K562 (cell line): ENCODE data around the gene ADCY9. TPM values are rescaled to one million over a fixed set of nuclear protein-coding genes. Genes with fewer than 3 reads are reported as not detected.

ENCODE experiments used
- ATAC-seq: fragments of 200-7000 bp; cut with Tn5 transposase; 3 replicates; pipeline ENCODE4 v1.9.1; 2020; ENCODE audit warnings: moderate library complexity
- BruUV-seq: library from RNA; stranded (reverse); fragments of 400-500 nt; replicated peaks from 2 replicates; lab custom pipeline; 2021; lab: Mats Ljungman, UMichigan
- CTCF ChIA-PET: fragments of 300-600 bp; formaldehyde crosslinking; extraction: SDS; loops from one replicate; lab custom pipeline; 2021; ENCODE audit warnings: low intra/inter-chr PET ratio; lab: Yijun Ruan, JAX
- POLR2A ChIA-PET: fragments of 300-600, 350-650 bp; sonication (Branson Sonifier 250); formaldehyde crosslinking; extraction: SDS; loops from one replicate; lab custom pipeline; 2021; ENCODE audit warnings: antibody characterized with exemption, inconsistent platforms; lab: Yijun Ruan, JAX
- DNase-seq, 4 experiments: peaks; one replicate each; pipeline versions ENCODE4 v3.0.0 to v3.0.0-alpha.2; 2011 to 2018; ENCODE audit warnings: low spot score in 3 of 4, mixed read lengths in 3 of 4; ENCODE audit errors: extremely low read depth in 1 of 4
- FAIRE-seq: peaks from 2 replicates; lab custom pipeline; 2011; peaks lifted over from hg19 to GRCh38; lab: Jason Lieb, UNC
- H2AFZ ChIP-seq: 2 replicates; pipeline ENCODE4 v1.6.0; 2011; ENCODE audit warnings: low read depth, low read length, control low read depth, inconsistent platforms
- H3K27ac ChIP-seq: fragments of 200-600 bp; 3 replicates; pipeline ENCODE4 v1.8.0; 2011; ENCODE audit warnings: low read depth, mild to moderate bottlenecking, control low read depth, inconsistent platforms, low read length, moderate library complexity, mixed read lengths; ENCODE audit errors: extremely low read depth
- H3K27me3 ChIP-seq, 2 experiments: fragments of 300-600 bp in 1 of 2; 2 replicates in 1 of 2; 3 replicates in 1 of 2; pipeline versions ENCODE4 v1.6.0 to v1.8.0; 2011; ENCODE audit warnings: inconsistent platforms in 2 of 2, low read length in 2 of 2, mild to moderate bottlenecking in 1 of 2, mixed read lengths in 1 of 2, moderate library complexity in 1 of 2; ENCODE audit not compliant: control insufficient read depth in 2 of 2, insufficient read depth in 2 of 2
- H3K36me3 ChIP-seq: fragments of 300-600 bp; 3 replicates; pipeline ENCODE4 v1.8.0; 2011; ENCODE audit warnings: mild to moderate bottlenecking, low read length, inconsistent platforms; ENCODE audit not compliant: control insufficient read depth, insufficient read depth
- H3K4me1 ChIP-seq, 2 experiments: fragments of 200-600 bp in 1 of 2; replicated peaks in 1 of 2; 2 replicates in 1 of 2; 3 replicates in 1 of 2; pipeline versions ENCODE4 v1.5.1 to v1.8.0; 2011; ENCODE audit warnings: inconsistent platforms in 2 of 2, low read length in 2 of 2, mild to moderate bottlenecking in 1 of 2, mixed read lengths in 1 of 2, moderate library complexity in 1 of 2; ENCODE audit not compliant: control insufficient read depth in 2 of 2, insufficient read depth in 2 of 2
- H3K4me2 ChIP-seq: 2 replicates; pipeline ENCODE4 v1.6.1; 2011; ENCODE audit warnings: low read length, control low read depth, inconsistent platforms, mixed read lengths; ENCODE audit not compliant: insufficient read depth
- H3K4me3 ChIP-seq: fragments of 200-600 bp; sonication (generic), shearing (Covaris generic); 2 replicates; pipeline ENCODE4 v1.5.1; 2016; ENCODE audit warnings: control low read depth, inconsistent platforms
- H3K79me2 ChIP-seq: fragments of 200-600 bp; 3 replicates; pipeline ENCODE4 v1.8.0; 2011; ENCODE audit warnings: low read length, inconsistent platforms; ENCODE audit not compliant: control insufficient read depth, insufficient read depth
- H3K9ac ChIP-seq, 2 experiments: 2 replicates each; pipeline versions ENCODE4 v1.6.0 to v1.6.1; 2011; ENCODE audit warnings: low read depth in 2 of 2, low read length in 2 of 2, control low read depth in 1 of 2, inconsistent platforms in 1 of 2, mild to moderate bottlenecking in 1 of 2, mixed read lengths in 1 of 2; ENCODE audit not compliant: insufficient read depth in 1 of 2
- H3K9me1 ChIP-seq: one replicate; pipeline ENCODE4 v1.6.0; 2011; ENCODE audit warnings: inconsistent platforms, mild to moderate bottlenecking, low read length, moderate library complexity; ENCODE audit not compliant: control insufficient read depth, insufficient read depth
- H3K9me3 ChIP-seq: replicated peaks from 2 replicates; pipeline ENCODE4 v1.5.1; 2011; ENCODE audit warnings: low read depth, low read length, inconsistent platforms; ENCODE audit not compliant: control insufficient read depth, insufficient read depth
- H4K20me1 ChIP-seq: replicated peaks from 2 replicates; pipeline ENCODE4 v1.6.1; 2011; ENCODE audit warnings: low read length, inconsistent platforms, mixed read lengths; ENCODE audit not compliant: control insufficient read depth, insufficient read depth
- AFF4 ChIP-seq: sonication (generic); formaldehyde crosslinking; IDR thresholded peaks from 2 replicates; pipeline ENCODE4 v1.8.0; 2023; ENCODE audit warnings: mild to moderate bottlenecking, missing genetic modification reagents
- ATF3 ChIP-seq, 2 experiments: fragments of 450-650 bp in 1 of 2; sonication (generic) in 1 of 2; formaldehyde crosslinking in 1 of 2; IDR thresholded peaks in 1 of 2; conservative IDR thresholded peaks in 1 of 2; 2 replicates each; pipeline versions ENCODE4 v1.6.1 to v1.8.1; 2016 to 2023; ENCODE audit warnings: mild to moderate bottlenecking in 2 of 2, moderate library complexity in 2 of 2, inconsistent platforms in 1 of 2, missing genetic modification reagents in 1 of 2
- HCFC1 ChIP-seq: IDR thresholded peaks from 2 replicates; pipeline ENCODE4 v1.6.1; 2012; ENCODE audit warnings: low read depth, low read length, improper control_type of control experiment
- MLX ChIP-seq, 2 experiments: fragments of 450-650 bp in 1 of 2; sonication (generic) in 1 of 2; formaldehyde crosslinking; conservative IDR thresholded peaks; 2 replicates each; pipeline versions ENCODE4 v1.4.0 to v1.8.1; 2020 to 2022; ENCODE audit warnings: mild to moderate bottlenecking in 1 of 2, missing genetic modification reagents in 1 of 2
- NFIC ChIP-seq: fragments of 450-650 bp; IDR thresholded peaks from 2 replicates; pipeline ENCODE4 v1.6.1; 2017; ENCODE audit warnings: mild to moderate bottlenecking, inconsistent platforms
- NKRF ChIP-seq: fragments of 450-650 bp; IDR thresholded peaks from 2 replicates; pipeline ENCODE4 v1.6.1; 2016; ENCODE audit warnings: borderline replicate concordance
- NRF1 ChIP-seq, 2 experiments: fragments of 450-650 bp; IDR thresholded peaks in 1 of 2; conservative IDR thresholded peaks in 1 of 2; 2 replicates each; pipeline ENCODE4 v1.6.1; 2014; ENCODE audit warnings: mild to moderate bottlenecking in 2 of 2
- PKNOX1 ChIP-seq: fragments of 450-650 bp; IDR thresholded peaks from 2 replicates; pipeline ENCODE4 v1.6.1; 2016
- YBX1 ChIP-seq: fragments of 450-650 bp; IDR thresholded peaks from 2 replicates; pipeline ENCODE4 v1.7.1; 2016; ENCODE audit warnings: mild to moderate bottlenecking
- WGBS: fragments of 100-300 bp; shearing (Covaris generic); methylation state at CpG from one replicate; pipeline ENCODE4 v1.1.6; 2016; ENCODE audit warnings: low coverage, mixed read lengths; ENCODE audit not compliant: insufficient coverage; ENCODE audit errors: missing lambda C conversion rate; 5-methylcytosine and 5-hydroxymethylcytosine counted together
- in situ Hi-C: fragments of 300-500 bp; cut with MboI; formaldehyde crosslinking; loops from 4 replicates; pipeline ENCODE4 v1.15.0; 2018; ENCODE audit warnings: inconsistent platforms, mixed read lengths
- intact Hi-C: fragments of 100-400 bp; cut with micrococcal nuclease; formaldehyde crosslinking; loops from 2 replicates; pipeline ENCODE4 v1.14.2; 2022
- polyA plus RNA-seq, 8 experiments: library from polyadenylated mRNA; depleted of rRNA in 4 of 8; stranded (reverse) in 5 of 8; unstranded in 3 of 8; fragments of >200 nt; fragmentation: Nextera tagmentation in 2 of 8; fragmentation: Illumina TruSeq in 1 of 8; extraction: Ambion mirVana in 2 of 8; extraction: Trizol in 1 of 8; gene quantifications; 2 replicates each; pipeline versions ENCODE4 v1.2.1 to v1.2.3, GENCODE V29; 2011 to 2014; ENCODE audit warnings: inconsistent platforms in 1 of 8, missing spikeins in 1 of 8
- total RNA-seq, 7 experiments: library from RNA; depleted of rRNA in 6 of 7; stranded (reverse); fragments of >200 nt in 6 of 7; fragmentation: Illumina TruSeq in 2 of 7; extraction: Trizol in 2 of 7; gene quantifications; 2 replicates each; pipeline versions ENCODE4 v1.2.1 to v1.2.3, GENCODE V29; 2011 to 2021; ENCODE audit warnings: low replicate concordance in 1 of 7

The ADCY9 gene
- total and polyA plus RNA-seq, 9 of the 15 experiments (the other 6 are each of a cell fraction or from before 2014, with no cell fraction given) = 0.03 to 0.29 (median 0.17) TPM

- Histone ChIP-seq H3K79me2 (no peaks in the 10 kb centered on the region), H3K9me3 (no peaks in the 10 kb centered on the region), H3K4me2 (no peak overlapping the region), H4K20me1 (peaks cover 9% of the 10 kb centered on the region; the same call in 1 of the 2 replicates), H3K36me3 (no peaks in the 10 kb centered on the region), H3K4me1 (peaks cover 0 to 5% of the 10 kb centered on the region in 2 experiments; a peak in 2 of 5 replicates), H3K27ac (no peak overlapping the region), H3K9me1 (no peaks in the 10 kb centered on the region), H3K4me3 (no peak overlapping the region), H3K27me3 (peaks cover 55 to 78% of the 10 kb centered on the region in 2 experiments), H3K9ac (no peak overlapping the region), H2AFZ (no peak overlapping the region)
- ATAC-seq (peak; percentile 68; the same call in 2 of the 3 replicates), FAIRE-seq (peak; percentile 40), DNase-seq (peak in 2 of 4 experiments; percentile 32 to 33)
- ChIA-PET POLR2A (interaction anchor here (0.7 kb wide), 1 partner anchor 29 kb away, joined by 5 read pairs; no protein-coding TSS in a partner anchor), CTCF (no interaction called here)
- WGBS = 2% methylated on average over 32 of the region's 32 CpGs
- intact Hi-C loops = no loop called here
- in situ Hi-C loops = no loop called here
- no TSS peak for BruUV-seq
- no peak for TF ChIP-seq HCFC1
- peak; percentile 16; the same call in 1 of the 2 replicates for TF ChIP-seq NFIC
- TF ChIP-seq NKRF = no peak
- no peak for TF ChIP-seq AFF4 (CRISPR knock-in tag)
- TF ChIP-seq NRF1 (conservative IDR thresholded peaks at IDR 0.05 in 1 of 2, IDR thresholded peaks at IDR 0.05 in 1 of 2) = peak in 1 of 2 experiments; percentile 21; a peak in 1 of 4 replicates
- no peak for TF ChIP-seq MLX (CRISPR knock-in tag; conservative IDR thresholded peaks at IDR 0.05)
- TF ChIP-seq ATF3 (IDR thresholded peaks at IDR 0.05) = peak; percentile 51
- no peak for TF ChIP-seq ATF3 (CRISPR knock-in tag; conservative IDR thresholded peaks at IDR 0.05)
- no peak for TF ChIP-seq YBX1
- no peak for TF ChIP-seq PKNOX1
These were observed 165.7 kb downstream of the ADCY9 start for GRCh38 chr16:3950343-3951193.
